Activated CD4-positive, CD25-positive, alpha-beta regulatory T cell (primary cell): ENCODE measurements around the gene ARHGEF19.
"Not testable (repeated sequence)": the region's sequence is repeated elsewhere in the genome, so short reads cannot be mapped to it uniquely, and the experiment has no call there.

ENCODE experiments used
- DNase-seq, 4 experiments: peaks; one replicate each; lab custom pipeline; 2025; lab: John Stamatoyannopoulos, UW

ARHGEF19 gene

DNA sequence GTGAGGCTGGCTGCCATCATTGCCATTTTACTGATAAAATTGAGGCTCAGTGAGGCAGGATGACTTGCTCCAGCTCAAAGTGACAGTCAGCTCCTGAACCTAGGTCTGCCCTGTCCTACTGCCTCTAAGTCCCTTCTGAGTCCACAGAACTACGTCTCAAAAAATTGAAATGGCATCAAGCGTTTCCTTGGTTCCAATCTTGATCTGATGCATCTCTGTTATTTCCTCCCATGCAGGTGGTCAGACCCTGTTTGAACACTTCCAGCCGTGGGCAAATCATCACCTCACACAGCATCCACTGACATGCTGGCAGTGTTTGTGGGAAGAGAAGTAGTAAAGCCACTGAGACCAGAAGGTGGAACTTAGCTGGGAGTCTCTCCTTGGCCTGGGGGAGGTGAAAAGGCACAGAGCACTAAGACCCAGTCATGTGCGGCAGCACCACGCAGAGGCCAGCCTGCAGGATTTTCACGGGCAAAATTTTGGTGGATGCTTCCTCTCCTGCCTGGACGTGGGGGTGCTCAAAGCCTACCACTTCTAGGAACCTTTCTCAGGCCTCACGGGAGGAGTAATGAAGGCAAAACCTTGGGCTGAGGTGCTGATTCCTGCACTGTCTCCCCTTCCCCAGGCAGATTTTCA, 32.3 kb upstream of the ARHGEF19 start:
- no peak for DNase-seq

DNA sequence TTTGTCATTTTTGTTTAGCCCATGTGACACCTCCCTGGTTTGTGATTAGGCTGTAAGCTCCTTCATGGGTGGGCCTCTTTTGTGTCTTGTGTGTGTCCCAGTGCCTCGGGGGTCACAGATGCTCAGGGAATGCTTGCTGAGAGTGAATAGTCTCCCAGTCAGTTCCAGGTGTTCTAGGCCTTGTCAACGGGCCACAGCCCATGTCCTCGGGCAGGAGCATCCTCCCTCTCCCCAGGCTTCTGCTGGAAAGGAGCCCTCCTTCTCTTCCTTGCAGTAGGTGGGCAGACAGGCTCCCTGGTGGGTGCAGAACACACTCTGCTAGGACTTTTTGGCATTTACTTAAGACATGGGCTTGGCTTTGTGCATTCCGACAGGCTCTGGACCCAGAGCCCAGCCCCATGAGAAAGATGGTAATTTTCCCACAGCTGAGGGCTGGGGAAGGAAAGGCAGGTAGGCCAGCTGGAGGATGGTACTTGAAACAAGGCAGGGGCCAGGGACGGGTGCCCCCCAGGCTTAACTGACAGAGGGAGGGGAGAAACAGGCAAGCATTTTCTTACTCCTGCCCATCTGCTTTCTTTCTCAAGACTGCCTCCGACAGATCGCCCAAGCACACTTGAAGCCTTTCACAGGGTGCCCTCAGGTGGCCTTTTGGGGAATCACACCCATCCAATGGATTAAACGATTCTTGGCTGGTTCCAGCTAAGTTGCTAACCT, 31.6 kb upstream of the ARHGEF19 start:
- peak; percentile 30 to 63 (median 46) for DNase-seq

DNA sequence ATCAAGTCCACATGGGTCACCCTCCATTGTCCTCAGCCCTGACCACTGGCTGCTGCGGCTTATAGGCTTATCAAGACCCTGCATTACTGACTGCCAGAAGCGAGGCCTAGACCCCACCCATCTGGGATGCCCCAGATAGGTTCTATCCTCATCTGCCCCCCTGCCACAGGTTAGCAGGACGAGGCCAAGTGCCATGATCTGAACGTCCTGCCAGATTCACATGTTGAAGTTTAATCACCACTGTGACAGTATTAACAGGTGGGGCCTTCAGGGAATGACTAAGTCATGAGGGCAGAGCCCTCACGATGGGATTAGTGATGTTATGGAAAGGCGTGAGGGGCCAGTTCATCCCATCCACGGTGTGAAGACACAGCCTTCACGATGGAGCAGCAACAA, 30.8 kb upstream of the ARHGEF19 start:
- DNase-seq = no peak

DNA sequence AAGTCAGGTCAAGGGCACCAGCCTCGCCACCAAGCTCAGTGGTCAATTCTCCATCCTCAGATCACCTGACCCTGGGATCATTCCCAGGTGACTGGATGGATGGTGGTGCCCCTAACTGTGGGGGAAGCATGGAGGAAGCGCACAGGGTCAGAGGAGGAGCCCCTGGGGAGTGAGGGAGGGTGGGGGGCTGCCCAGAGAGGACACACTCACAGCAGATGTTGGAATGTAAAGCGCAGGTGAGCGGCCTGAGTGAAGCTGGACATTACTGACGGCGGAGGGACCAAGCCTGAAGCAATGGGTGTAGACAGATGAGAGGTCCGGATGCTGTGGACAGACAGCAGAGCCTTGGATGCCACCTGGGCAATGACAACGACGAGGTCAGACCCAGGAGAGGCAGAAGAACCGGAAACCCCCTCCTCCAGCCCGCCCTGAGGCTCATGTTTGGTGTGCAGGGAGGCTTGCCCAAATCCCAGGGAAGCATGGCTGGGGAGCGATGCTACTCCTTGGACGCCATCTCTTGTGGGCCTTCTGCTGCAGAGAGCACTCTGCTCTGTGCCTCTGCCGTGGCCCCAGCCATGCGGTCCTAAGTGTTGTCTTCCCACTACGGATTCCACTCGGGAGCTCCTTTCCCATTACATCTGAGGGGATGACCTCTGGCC, 30.2 kb upstream of the ARHGEF19 start:
- no peak for DNase-seq

DNA sequence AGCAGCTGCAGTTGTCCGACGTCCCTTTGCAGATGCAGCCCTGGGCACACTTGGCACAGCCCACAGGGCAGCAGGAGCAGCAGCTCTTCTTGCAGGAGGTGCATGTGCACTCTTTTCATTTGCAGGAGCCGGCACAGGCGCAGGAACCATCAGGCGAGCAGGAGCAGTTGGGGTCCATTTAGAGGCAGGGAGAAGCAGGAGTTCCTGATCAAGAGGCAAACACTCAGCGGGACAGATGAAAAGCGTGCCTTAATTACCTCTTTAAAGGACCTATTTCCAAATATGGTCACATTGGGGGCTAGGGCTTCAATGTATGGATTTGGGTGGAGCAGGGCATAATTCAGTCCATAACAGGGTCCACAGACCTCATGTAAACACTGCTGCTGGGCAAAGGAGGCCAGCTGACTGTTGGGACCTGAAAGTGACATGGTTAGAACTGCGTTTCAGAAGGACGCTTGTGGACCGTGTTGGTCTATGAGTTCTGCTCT, 28.8 kb upstream of the ARHGEF19 start:
- no peak for DNase-seq

DNA sequence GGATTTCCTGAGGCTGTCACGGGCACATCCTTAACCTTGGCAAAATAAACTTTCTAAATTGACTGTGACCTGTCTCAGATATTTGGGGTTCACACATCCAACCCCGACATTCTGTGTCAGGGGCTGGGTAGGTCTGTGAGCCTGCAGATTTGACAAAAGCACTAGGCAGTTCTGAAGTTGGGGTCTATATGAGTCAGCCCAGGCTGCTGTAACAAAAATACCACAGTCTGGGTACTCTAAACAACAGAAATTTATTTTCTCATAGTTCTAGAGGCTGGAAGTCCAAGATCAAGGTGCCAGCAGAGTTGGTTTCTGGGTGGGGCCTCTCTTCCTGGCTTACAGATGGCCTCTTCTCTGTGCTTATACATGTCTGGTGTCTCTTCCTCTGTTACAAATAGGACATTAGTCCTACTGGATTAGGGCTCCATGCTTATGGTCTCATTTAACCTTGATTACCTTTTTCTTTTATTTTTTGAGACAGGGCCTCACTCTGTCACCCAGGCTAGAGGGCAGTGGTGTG, 27.6 kb upstream of the ARHGEF19 start:
- DNase-seq = no peak

DNA sequence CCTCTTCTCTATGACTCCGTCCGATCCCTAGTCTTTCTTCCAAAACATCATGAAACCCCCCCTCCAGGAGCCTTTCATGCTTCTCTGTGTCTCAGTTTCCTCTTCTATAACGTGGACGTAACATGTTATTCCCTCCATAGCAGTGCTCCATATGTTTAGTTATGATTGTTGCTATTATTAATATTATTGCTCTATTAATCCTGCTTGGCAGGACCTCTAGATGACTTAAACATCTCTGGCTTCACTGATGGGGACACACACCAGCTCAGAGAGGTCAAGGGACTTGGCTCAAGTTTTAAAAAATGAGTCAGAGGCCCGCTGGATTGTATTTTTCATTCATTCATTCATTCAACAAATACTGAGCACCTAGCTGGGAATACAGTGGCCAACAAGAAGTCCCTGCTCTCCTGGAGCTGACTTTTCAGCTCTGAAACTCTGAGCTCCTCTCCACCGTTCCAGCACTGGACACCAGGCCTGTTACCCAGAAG, 24.9 kb upstream of the ARHGEF19 start:
- no peak for DNase-seq

DNA sequence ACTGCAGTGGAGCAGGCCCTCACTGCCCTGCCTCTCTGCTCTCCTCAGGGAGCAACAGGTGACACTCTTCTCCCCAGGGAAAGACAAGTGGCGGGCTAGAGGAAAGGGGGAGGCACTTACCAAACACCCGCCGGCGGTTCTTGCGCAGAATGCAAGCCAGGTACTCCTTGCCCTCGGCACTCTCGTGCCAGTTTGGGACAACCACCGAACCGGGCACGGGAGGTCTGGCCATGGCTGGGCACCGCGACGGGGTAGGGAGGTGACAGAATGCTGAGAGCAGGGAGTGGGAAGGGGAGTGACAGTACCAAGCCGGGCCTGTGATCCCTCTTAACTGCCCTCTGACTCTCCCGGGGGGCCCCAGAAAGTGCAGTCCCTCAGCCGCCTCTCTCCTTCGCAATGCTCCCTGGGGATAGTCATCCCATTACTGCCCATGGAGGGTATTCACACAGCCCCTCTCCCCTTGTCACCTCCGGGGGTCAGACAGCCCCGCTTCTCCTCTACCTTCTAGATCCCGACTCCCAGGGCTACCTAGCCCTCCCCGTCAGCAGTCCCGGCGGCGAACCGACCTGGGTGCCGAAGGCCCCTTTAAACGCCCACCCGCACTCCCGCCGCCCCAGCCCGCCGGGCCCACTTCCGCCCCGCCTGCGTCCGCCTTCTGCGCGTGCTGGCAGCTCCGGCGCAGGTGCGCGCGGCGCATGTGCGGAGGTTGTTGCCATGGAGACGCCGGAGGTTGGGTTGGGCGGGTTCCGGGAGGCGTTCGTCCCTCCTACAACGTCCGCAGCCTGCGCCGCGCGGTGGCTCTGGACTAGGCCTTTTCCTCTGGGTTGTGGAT, 24.3 kb upstream of the ARHGEF19 start, which contains the start of gene CPLANE2:
CPLANE2 (minus strand) TSS at position 673 of the 832 bp plus-strand sequence; CDS start at position 232, 441 bp downstream.
- DNase-seq = peak; percentile 85 to 91 (median 91)

DNA sequence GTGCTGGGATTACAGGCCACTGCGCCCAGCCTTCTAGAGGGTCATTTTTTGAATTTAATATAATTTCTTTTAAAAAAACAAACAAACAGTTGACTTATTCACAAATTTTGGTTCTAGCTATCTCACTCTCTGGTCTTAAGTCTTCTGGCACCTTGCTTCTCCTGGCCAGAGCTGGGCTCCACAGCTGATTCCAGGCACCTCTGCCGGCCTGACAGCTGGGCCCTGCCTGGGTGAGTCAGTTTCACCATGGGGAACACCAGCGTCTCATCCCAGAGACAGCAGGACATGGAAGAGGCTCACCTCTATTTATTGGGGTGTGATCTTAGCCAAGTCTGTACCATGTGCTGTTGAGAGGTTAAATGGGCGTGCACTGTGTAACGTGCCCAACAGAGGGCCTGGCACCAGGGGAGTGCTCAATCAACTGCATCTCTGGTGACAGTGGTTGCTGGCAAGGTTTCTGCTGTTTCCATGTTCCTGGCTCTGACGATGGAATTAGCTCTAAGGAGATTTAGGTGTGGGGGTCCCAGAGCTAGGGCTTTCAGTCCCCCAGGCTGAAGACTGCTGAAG, 23.6 kb upstream of the ARHGEF19 start:
- peak in 2 of 4 experiments; percentile 11 to 23 for DNase-seq

DNA sequence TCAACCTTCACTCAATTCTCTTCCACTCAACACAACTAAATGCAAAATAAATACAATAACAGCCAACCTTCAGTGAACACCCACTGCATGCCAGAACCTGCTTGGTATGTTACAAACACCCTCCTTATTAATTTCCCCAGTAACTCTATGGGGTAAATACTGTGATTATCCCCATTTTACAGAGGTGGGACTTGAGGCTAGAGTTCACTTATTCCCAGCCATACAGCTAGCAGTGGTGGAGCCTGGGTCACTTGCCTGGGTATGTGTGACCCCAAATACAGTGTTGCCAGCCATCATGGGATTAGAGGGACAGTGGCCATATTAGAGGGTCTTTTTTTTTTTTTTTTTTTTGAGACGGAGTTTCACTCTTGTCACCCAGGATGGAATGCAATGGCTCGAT, 22.9 kb upstream of the ARHGEF19 start:
- no peak for DNase-seq

DNA sequence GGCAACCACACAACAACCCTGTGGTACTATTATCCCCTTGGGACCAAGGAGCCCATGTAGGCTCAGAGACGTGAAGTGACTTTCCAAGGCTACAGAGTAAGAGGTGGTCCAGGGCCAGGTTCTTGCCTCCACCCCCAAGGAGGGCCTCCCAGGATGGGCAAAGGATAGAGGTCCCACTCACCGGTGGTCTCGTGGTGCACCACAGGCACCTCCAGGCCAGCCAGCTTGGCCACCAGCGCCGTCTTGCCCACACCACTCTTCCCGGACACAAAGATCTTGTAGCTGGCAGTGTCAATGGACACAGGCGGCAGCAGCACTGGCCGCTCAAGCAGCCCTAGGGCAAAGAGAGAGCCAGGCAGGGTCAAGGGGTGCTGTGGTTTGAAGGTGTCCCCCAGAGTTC, 21.0 kb upstream of the ARHGEF19 start:
- DNase-seq = no peak

DNA sequence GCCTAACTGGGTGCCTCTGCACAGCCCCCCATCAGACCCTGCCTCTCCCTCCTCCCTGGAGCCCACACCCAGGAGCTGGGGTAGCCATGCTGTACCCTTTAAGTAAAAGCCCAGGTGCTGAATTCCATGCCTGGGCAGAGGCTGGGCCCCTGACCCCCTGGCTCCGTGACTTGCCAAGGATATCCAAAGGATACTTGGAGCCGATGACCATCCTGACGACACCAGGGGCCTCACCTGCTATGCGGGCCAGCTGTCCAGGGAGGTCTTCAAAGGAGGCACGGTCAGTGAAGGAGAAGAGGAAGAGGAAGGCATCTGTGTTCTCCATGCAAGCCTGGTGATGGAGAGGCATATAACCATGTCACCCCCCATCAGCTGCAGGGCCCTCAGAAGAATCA, 19.9 kb upstream of the ARHGEF19 start:
- no peak for DNase-seq

DNA sequence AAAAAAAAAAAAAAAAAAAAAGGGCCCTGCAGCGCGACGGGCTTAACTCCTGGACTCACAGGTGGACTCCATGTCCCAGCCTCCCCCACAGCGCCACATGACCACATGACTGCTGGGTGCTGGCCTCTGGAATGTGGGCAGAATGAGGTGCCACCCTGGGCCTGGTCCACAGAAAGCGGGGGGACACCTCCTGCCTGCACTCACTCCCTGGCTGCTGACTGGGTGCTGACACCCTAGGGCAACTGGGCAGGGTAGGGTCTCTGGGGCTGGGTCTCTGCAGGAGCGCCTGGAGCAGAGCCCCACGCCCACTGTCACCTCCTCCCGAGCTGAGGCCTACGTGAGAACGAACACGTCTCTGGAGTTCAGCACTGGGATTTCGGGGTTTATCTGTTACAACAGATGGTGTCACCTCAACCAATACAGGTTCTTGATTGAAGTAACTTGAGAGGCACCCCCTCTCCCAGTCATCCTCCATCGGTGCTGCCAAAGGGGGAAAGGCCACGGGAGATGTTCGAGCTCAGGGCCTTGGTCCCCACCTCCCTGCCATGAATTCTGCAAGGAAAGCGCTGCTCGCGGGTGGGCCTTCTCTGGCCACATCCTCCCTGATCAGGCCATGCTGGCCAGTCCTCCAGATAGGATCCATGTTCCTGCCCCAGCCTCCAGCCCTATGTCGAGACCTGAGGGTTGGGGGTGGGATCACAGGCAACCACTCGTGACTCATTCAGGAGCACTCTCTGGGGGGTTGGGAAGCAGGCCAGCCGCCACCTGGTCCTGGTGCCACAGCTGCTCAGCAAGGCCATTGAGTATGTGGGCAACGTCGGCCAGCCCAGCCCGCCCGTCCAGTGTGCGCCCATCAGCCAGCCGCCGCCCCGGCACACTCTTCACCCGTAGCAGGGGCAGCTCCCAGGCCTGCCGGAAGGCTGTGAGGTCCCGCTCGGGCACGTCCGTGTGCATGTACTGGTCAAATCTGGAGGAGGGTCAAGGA, 19.2 kb upstream of the ARHGEF19 start:
- no peak for DNase-seq

DNA sequence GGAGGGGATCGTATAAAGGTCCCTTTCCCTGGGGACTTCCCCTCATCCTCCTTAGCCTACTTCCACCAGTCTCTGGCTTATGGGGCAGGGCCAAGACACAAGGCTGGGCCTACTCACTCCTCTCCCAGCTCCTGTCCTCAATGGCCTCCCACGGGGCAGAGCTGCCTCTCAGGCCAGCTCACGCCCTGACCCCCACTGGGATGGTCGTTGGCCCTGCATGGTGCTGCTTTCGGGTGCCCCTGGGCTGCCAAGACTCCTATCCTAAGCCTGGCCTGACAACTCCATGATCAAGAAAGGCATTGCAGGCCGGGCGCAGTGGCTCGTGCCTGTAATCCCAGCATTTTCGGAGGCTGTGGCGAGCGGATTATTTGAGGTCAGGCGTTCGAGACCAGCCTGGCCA, 18.3 kb upstream of the ARHGEF19 start:
- DNase-seq = no peak

DNA sequence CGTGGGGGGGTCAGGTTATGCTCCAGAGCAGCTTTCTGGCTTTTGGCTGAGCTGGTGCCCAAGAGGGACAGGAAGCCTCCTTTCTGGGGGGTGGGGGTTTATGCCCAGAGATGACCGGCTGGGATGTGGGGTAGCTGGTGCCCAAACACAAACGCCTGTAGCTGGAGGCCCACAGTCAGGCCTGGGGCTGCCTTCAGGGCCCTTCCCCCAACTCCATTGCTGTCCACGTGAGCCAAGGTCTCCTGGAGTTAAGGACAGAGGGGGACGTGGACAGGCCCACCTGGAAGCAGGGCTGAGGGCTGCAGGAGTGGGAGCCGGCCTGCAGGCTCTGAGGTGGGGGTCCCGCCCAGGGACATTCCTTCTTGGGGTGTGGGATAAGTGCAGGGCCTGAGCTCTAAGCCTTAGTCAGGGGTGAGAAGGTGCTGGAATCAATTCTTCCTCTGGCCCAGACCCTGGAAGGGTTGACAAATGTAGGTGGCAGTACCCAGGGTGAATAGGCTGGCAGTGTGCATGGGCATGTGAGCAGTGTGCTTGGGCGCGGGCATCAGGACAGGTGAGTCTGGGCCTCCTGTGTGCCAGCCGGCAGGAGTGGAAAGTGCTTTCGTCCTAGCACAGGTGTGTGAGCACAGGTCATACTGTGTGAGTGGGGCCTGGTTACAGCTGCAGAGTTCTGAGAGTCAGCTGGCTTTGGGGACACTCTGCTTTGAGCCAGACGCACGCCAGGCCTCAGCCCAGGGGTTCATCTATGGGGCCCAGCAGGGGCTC, 17.7 kb upstream of the ARHGEF19 start:
- DNase-seq = no peak

DNA sequence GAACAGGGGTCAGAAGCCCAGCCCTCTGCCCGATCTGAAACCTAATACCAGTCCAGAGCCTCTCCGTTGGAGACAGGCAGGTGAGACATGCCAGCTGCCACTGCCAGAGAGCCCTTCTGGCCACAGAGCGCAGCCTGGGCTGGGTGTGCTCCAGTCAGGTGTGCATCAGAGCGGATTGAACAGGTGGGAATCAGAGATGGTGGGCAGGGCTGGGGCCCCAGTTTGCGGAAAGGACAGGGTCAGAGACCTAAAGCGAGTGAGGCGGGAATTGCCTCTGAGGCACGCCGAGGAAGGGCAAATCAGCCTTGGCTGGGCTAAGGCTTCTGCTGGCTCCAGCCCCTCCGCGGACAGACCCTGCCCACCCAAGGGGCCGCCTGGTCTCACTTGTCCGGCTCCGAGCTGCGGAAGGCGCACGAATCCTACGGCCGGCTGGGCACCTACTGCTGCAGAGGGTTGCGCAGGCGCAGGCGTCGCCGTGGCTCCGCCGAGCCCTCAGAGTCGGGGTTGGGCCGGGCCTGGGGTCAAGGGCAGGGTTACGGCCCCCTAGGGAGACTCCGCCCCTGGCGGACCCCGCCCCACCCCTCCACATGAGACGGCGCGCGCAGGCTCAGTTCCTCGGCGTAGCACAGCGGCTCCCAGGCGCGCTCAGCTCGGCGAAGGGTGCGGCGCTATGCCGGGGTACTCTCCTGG, 14.2 kb upstream of the ARHGEF19 start:
- no peak for DNase-seq

DNA sequence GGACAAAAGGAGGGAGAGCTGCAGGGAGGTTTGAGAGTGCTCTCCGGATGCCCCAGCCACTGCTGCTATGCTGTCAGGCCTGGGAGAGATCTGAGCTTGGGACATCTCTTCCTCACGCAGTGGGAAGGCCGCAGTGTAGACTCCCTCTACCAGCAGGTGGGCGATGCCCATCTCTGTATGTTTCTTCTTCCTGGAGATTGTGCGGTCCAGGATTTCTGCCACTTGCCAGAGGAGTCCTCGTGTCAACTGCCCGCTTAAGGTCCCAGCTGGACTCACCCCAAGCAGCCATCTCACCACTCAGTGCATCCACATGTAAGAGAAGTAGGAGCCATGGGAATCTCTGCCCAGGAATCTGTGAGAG, 13.7 kb upstream of the ARHGEF19 start:
- no peak for DNase-seq

DNA sequence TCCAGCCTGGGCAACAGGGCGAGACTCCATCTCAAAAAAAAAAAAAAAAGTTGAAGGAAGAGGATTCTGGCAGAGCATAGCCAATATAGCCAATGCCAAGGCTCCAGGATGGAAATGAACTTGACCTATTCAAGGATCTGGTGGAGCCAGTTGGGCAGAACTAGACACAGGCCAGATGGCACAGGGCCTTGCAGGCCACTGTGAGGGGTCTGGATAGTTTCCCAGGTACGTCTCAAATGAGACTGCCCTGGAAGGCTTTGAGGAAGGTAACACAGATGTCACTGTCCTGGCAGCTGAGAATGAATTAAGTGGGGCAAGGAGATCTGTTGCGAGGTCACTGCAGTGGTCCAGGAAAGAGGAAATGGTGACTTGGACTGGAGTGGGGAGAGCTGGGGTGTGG, 12.0 kb upstream of the ARHGEF19 start:
- DNase-seq = no peak

DNA sequence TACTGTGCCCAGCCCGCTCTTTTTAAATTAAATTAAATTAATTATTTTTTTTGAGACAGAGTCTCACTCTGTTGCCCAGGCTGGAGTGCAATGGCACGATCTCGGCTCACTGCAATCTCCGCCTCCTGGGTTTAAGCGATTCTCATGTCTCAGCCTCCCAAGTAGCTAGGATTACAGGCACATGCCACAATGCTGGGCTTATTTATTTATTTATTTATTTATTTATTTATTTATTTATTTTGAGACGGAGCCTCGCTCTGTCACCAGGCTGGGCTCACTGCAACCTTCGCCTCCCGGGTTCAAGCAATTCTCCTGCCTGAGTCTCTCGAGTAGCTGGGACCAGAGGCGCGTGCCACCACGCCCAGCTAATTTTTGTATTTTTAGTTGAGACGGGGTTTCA, 10.3 kb upstream of the ARHGEF19 start:
- not testable (repeated sequence) for DNase-seq
